K562 (cell line): ENCODE results near the gene FRRS1L. TPM values are rescaled to one million over a fixed set of nuclear protein-coding genes. Genes with fewer than 3 reads are reported as not detected.
A peak's percentile ranks its signal among the peaks of the same experiment; 100 is the strongest.

Experiments used
- BRD9 ChIP-seq: fragments of 450-650 bp; IDR thresholded peaks from 2 replicates; pipeline ENCODE4 v1.6.1; 2018; ENCODE audit warnings: low read depth; ENCODE audit not compliant: partially characterized antibody
- BRF1 ChIP-seq: IDR thresholded peaks from 3 replicates; pipeline ENCODE4 v1.6.1; 2011; ENCODE audit warnings: borderline replicate concordance, mild to moderate bottlenecking; ENCODE audit not compliant: insufficient read length; ENCODE audit errors: extremely low read depth
- CBFA2T3 ChIP-seq: fragments of 450-650 bp; IDR thresholded peaks from 2 replicates; pipeline ENCODE4 v1.6.1; 2017
- ETV1 ChIP-seq: fragments of 450-650 bp; conservative IDR thresholded peaks from 2 replicates; pipeline ENCODE4 v1.6.1; 2016; ENCODE audit warnings: missing genetic modification characterization, control low read depth, low read depth, missing compliant biosample characterization
- FOXJ3 ChIP-seq: sonication (generic); formaldehyde crosslinking; IDR thresholded peaks from 2 replicates; pipeline ENCODE4 v1.4.0; 2020; ENCODE audit warnings: mild to moderate bottlenecking, missing genetic modification reagents
- HNRNPL ChIP-seq: fragments of 200-400 bp; formaldehyde crosslinking; IDR thresholded peaks from 2 replicates; pipeline ENCODE4 v1.6.1; 2017; ENCODE audit warnings: low read depth, mild to moderate bottlenecking, low read length
- KAT7 ChIP-seq: sonication (generic); formaldehyde crosslinking; IDR thresholded peaks from 2 replicates; pipeline ENCODE4 v1.8.0; 2022; ENCODE audit warnings: missing genetic modification reagents, mild to moderate bottlenecking, borderline replicate concordance
- PHF21A ChIP-seq: fragments of 450-650 bp; IDR thresholded peaks from 2 replicates; pipeline ENCODE4 v1.6.1; 2017; ENCODE audit warnings: low read depth, borderline replicate concordance
- POLR2AphosphoS2 ChIP-seq: IDR thresholded peaks from 2 replicates; pipeline ENCODE4 v1.6.1; 2012; ENCODE audit warnings: low read length, improper control_type of control experiment
- STAT5B ChIP-seq: fragments of 250-450 bp; sonication (Bioruptor Pico); IDR thresholded peaks from 2 replicates; pipeline ENCODE4 v1.8.0; 2021; ENCODE audit warnings: mild to moderate bottlenecking, inconsistent platforms
- ZNF12 ChIP-seq: sonication (generic); formaldehyde crosslinking; IDR thresholded peaks from 2 replicates; pipeline ENCODE4 v1.4.0; 2020; ENCODE audit warnings: mild to moderate bottlenecking, missing genetic modification reagents
- ZNF785 ChIP-seq: fragments of 250-450 bp; sonication (Bioruptor Pico); IDR thresholded peaks from 2 replicates; pipeline ENCODE4 v1.4.0; 2020; ENCODE audit warnings: mild to moderate bottlenecking
- polyA plus RNA-seq, 8 experiments: library from polyadenylated mRNA; depleted of rRNA in 4 of 8; stranded (reverse) in 5 of 8; unstranded in 3 of 8; fragments of >200 nt; fragmentation: Nextera tagmentation in 2 of 8; fragmentation: Illumina TruSeq in 1 of 8; extraction: Ambion mirVana in 2 of 8; extraction: Trizol in 1 of 8; gene quantifications; 2 replicates each; pipeline versions ENCODE4 v1.2.1 to v1.2.3, GENCODE V29; 2011 to 2014; ENCODE audit warnings: inconsistent platforms in 1 of 8, missing spikeins in 1 of 8
- total RNA-seq, 7 experiments: library from RNA; depleted of rRNA in 6 of 7; stranded (reverse); fragments of >200 nt in 6 of 7; fragmentation: Illumina TruSeq in 2 of 7; extraction: Trizol in 2 of 7; gene quantifications; 2 replicates each; pipeline versions ENCODE4 v1.2.1 to v1.2.3, GENCODE V29; 2011 to 2021; ENCODE audit warnings: low replicate concordance in 1 of 7
- TF ChIP-seq, protein P1 (sequence below): sonication (generic); formaldehyde crosslinking; IDR thresholded peaks from 2 replicates; pipeline ENCODE4 v1.8.0; 2022; ENCODE audit warnings: missing genetic modification reagents, mild to moderate bottlenecking, borderline replicate concordance
- TF ChIP-seq, protein P2 (sequence below), 2 experiments: fragments of 150-350 bp in 1 of 2; IDR thresholded peaks; 2 replicates each; pipeline ENCODE4 v1.6.1; 2012 to 2016; ENCODE audit warnings: low read depth in 2 of 2, low read length in 2 of 2, mild to moderate bottlenecking in 1 of 2, moderate library complexity in 1 of 2
- TF ChIP-seq, protein P3 (sequence below): fragments of 250-450 bp; sonication (Bioruptor Pico); IDR thresholded peaks from 2 replicates; pipeline ENCODE4 v1.6.1; 2021; ENCODE audit warnings: mild to moderate bottlenecking
- TF ChIP-seq, protein P4 (sequence below): fragments of 450-650 bp; formaldehyde crosslinking; IDR thresholded peaks from 2 replicates; pipeline ENCODE4 v1.4.0; 2022; ENCODE audit warnings: missing genetic modification characterization
- TF ChIP-seq, protein P5 (sequence below): fragments of 450-650 bp; IDR thresholded peaks from 2 replicates; pipeline ENCODE4 v1.6.1; 2016; ENCODE audit warnings: antibody characterized with exemption
- TF ChIP-seq, protein P6 (sequence below): IDR thresholded peaks from 2 replicates; pipeline ENCODE4 v1.6.1; 2011; ENCODE audit not compliant: insufficient read length; ENCODE audit errors: extremely low read depth

The FRRS1L gene
- total and polyA plus RNA-seq, 9 of the 15 experiments (the other 6 are each of a cell fraction or from before 2014, with no cell fraction given), result under 0.01 to 0.04 (median 0.03) TPM; not detected in 5

- TF ChIP-seq, protein P1, sequence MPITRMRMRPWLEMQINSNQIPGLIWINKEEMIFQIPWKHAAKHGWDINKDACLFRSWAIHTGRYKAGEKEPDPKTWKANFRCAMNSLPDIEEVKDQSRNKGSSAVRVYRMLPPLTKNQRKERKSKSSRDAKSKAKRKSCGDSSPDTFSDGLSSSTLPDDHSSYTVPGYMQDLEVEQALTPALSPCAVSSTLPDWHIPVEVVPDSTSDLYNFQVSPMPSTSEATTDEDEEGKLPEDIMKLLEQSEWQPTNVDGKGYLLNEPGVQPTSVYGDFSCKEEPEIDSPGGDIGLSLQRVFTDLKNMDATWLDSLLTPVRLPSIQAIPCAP (CRISPR knock-in tag), result no peak
- TF ChIP-seq, protein P2, sequence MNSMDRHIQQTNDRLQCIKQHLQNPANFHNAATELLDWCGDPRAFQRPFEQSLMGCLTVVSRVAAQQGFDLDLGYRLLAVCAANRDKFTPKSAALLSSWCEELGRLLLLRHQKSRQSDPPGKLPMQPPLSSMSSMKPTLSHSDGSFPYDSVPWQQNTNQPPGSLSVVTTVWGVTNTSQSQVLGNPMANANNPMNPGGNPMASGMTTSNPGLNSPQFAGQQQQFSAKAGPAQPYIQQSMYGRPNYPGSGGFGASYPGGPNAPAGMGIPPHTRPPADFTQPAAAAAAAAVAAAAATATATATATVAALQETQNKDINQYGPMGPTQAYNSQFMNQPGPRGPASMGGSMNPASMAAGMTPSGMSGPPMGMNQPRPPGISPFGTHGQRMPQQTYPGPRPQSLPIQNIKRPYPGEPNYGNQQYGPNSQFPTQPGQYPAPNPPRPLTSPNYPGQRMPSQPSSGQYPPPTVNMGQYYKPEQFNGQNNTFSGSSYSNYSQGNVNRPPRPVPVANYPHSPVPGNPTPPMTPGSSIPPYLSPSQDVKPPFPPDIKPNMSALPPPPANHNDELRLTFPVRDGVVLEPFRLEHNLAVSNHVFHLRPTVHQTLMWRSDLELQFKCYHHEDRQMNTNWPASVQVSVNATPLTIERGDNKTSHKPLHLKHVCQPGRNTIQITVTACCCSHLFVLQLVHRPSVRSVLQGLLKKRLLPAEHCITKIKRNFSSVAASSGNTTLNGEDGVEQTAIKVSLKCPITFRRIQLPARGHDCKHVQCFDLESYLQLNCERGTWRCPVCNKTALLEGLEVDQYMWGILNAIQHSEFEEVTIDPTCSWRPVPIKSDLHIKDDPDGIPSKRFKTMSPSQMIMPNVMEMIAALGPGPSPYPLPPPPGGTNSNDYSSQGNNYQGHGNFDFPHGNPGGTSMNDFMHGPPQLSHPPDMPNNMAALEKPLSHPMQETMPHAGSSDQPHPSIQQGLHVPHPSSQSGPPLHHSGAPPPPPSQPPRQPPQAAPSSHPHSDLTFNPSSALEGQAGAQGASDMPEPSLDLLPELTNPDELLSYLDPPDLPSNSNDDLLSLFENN (IDR thresholded peaks at IDR 0.05; ENCODE audit: low read depth in 2 of 2, low read length in 2 of 2), result no peak
- no peak for TF ChIP-seq BRD9
- TF ChIP-seq ETV1 (tag), result peak; percentile 81
- no peak for TF ChIP-seq FOXJ3 (CRISPR knock-in tag)
- TF ChIP-seq ZNF785 (CRISPR knock-in tag), result no peak
- TF ChIP-seq, protein P3, sequence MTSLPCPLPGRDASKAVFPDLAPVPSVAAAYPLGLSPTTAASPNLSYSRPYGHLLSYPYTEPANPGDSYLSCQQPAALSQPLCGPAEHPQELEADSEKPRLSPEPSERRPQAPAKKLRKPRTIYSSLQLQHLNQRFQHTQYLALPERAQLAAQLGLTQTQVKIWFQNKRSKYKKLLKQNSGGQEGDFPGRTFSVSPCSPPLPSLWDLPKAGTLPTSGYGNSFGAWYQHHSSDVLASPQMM, result no peak
- TF ChIP-seq, protein P4, sequence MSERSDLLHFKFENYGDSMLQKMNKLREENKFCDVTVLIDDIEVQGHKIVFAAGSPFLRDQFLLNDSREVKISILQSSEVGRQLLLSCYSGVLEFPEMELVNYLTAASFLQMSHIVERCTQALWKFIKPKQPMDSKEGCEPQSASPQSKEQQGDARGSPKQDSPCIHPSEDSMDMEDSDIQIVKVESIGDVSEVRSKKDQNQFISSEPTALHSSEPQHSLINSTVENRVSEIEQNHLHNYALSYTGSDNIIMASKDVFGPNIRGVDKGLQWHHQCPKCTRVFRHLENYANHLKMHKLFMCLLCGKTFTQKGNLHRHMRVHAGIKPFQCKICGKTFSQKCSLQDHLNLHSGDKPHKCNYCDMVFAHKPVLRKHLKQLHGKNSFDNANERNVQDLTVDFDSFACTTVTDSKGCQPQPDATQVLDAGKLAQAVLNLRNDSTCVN, result no peak
- TF ChIP-seq ZNF12 (CRISPR knock-in tag), result 0 out of 2 replicates have a peak, but pooled peaks have one; percentile 33
- TF ChIP-seq POLR2AphosphoS2, result no peak
- no peak for TF ChIP-seq BRF1
- TF ChIP-seq, protein P5, sequence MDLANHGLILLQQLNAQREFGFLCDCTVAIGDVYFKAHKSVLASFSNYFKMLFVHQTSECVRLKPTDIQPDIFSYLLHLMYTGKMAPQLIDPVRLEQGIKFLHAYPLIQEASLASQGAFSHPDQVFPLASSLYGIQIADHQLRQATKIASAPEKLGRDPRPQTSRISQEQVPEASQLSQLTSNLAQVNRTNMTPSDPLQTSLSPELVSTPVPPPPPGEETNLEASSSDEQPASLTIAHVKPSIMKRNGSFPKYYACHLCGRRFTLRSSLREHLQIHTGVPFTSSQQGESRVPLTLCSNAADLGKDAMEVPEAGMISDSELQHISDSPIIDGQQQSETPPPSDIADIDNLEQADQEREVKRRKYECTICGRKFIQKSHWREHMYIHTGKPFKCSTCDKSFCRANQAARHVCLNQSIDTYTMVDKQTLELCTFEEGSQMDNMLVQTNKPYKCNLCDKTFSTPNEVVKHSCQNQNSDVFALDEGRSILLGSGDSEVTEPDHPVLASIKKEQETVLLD, result no peak
- TF ChIP-seq CBFA2T3, result peak; percentile 64
- TF ChIP-seq STAT5B (CRISPR knock-in tag), result no peak
- no peak for TF ChIP-seq PHF21A
- TF ChIP-seq, protein P6, sequence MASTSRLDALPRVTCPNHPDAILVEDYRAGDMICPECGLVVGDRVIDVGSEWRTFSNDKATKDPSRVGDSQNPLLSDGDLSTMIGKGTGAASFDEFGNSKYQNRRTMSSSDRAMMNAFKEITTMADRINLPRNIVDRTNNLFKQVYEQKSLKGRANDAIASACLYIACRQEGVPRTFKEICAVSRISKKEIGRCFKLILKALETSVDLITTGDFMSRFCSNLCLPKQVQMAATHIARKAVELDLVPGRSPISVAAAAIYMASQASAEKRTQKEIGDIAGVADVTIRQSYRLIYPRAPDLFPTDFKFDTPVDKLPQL, result no peak
- TF ChIP-seq KAT7, result no peak
- 0 out of 2 replicates have a peak, but pooled peaks have one; percentile 33 for TF ChIP-seq HNRNPL
Observed at GRCh38 chr9:109143881-109144562, 23.0 kb downstream of the FRRS1L start (continued).
